AG04449 (cell line): Measurements from ENCODE around the gene HIP1R.

Source experiments
- CTCF ChIA-PET: fragments of 350-600 bp; formaldehyde crosslinking; extraction: SDS; loops from one replicate; lab custom pipeline; 2021; ENCODE audit warnings: antibody characterized with exemption; lab: Yijun Ruan, JAX
- POLR2A ChIA-PET: fragments of 400-600, 350-600 bp; formaldehyde crosslinking; extraction: SDS; loops from one replicate; lab custom pipeline; 2020; ENCODE audit warnings: antibody characterized with exemption, inconsistent platforms; lab: Yijun Ruan, JAX
- DNase-seq: peaks from one replicate; pipeline ENCODE4 v3.0.0-alpha.2; 2010; ENCODE audit warnings: low read depth, low spot score
- H3K4me3 ChIP-seq: 2 replicates; pipeline ENCODE4 v1.5.1; 2011; ENCODE audit warnings: low read depth, mild to moderate bottlenecking, control low read depth, low read length
- TF ChIP-seq, protein P1 (sequence below): IDR thresholded peaks from one replicate; pipeline ENCODE4 v1.5.1; 2011; ENCODE audit warnings: mild to moderate bottlenecking, moderate library complexity, low read length, control low read depth, inconsistent platforms; ENCODE audit not compliant: insufficient read depth; ENCODE audit errors: missing control alignments

HIP1R gene

DNA sequence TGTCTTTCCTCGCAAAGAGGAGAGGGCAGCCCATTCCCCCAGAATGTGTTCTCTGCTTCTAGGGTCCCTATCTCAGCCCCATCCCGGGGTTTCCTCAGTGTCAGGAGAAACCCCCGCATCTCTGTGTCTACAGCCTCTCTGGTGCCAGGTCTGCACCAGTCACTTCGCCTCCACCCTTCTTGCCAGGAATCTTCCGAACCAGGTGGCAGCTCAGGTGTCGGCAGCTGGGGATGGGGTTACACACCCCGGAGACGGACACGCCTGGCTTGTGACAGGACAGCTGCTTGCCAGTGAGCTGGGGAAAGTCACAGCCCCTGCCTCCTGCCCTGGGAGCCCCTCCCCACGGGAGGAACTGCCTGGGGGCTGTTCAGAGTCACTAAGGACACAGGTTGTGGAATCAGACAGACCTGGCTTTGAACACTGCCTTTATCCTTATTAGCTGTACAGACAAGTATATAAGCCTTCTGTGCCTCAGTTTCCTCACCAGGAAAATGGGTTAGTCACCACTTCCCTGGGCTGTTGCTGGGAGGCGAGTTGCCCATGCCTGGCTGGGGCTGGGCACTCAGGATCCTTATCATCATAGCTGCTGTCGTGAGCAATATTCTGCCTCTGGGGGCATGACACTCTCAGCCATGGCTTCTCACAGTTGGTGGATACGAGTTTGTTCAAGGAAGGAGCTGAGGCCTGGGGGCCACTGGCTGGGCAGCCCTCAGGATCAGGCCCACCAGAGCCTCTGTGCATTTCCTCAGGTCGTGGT, 10.8 kb downstream of the HIP1R start:
- CTCF ChIA-PET, result interaction anchor here (0.9 to 1.5 kb wide), 4 partner anchors 10 to 43 kb away, joined by 3 to 4 read pairs (median 3); no protein-coding TSS in a partner anchor

GRCh38 chr12:122846622-122847515, 11.6 kb downstream of the HIP1R start:
- no peak overlapping the region for H3K4me3 ChIP-seq
- TF ChIP-seq, protein P1, sequence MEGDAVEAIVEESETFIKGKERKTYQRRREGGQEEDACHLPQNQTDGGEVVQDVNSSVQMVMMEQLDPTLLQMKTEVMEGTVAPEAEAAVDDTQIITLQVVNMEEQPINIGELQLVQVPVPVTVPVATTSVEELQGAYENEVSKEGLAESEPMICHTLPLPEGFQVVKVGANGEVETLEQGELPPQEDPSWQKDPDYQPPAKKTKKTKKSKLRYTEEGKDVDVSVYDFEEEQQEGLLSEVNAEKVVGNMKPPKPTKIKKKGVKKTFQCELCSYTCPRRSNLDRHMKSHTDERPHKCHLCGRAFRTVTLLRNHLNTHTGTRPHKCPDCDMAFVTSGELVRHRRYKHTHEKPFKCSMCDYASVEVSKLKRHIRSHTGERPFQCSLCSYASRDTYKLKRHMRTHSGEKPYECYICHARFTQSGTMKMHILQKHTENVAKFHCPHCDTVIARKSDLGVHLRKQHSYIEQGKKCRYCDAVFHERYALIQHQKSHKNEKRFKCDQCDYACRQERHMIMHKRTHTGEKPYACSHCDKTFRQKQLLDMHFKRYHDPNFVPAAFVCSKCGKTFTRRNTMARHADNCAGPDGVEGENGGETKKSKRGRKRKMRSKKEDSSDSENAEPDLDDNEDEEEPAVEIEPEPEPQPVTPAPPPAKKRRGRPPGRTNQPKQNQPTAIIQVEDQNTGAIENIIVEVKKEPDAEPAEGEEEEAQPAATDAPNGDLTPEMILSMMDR, result no peak
- ChIA-PET POLR2A (interaction anchor here (1.0 kb wide), 1 partner anchor 9 kb away, joined by 3 read pairs; no protein-coding TSS in a partner anchor), CTCF (interaction anchor here (0.9 to 2.9 kb wide), 5 partner anchors 11 to 44 kb away, joined by 3 to 22 read pairs (median 3); no protein-coding TSS in a partner anchor)
- no peak for DNase-seq

More for the DNA sequence above, 10.8 kb downstream of the HIP1R start:
- POLR2A ChIA-PET, result interaction anchor here (1.0 kb wide), 1 partner anchor 10 kb away, joined by 3 read pairs; no protein-coding TSS in a partner anchor
- TF ChIP-seq, protein P1, result no peak
- no peak for DNase-seq
- no peak overlapping the region for H3K4me3 ChIP-seq

DNA sequence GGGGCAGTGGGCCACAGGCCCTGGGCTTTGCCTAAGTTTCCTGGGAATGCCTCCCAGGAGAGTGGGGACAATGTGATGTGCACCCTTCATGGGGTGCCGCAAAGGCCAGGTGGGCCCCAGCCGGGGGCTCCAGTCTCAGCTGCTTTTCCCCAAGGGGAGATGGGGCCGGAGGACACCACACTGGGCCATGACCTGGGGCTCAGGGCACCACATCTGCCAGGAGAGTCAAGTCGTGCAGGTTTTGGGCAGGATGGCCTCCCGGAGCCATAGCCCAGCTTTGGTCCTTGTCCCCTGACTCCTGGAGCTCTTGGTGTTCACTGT, 12.2 kb downstream of the HIP1R start:
- POLR2A ChIA-PET, result no interaction called here
- CTCF ChIA-PET, result interaction anchor here (0.9 to 2.9 kb wide), 2 partner anchors 13 to 209 kb away, joined by 4 to 22 read pairs; no protein-coding TSS in a partner anchor

DNA sequence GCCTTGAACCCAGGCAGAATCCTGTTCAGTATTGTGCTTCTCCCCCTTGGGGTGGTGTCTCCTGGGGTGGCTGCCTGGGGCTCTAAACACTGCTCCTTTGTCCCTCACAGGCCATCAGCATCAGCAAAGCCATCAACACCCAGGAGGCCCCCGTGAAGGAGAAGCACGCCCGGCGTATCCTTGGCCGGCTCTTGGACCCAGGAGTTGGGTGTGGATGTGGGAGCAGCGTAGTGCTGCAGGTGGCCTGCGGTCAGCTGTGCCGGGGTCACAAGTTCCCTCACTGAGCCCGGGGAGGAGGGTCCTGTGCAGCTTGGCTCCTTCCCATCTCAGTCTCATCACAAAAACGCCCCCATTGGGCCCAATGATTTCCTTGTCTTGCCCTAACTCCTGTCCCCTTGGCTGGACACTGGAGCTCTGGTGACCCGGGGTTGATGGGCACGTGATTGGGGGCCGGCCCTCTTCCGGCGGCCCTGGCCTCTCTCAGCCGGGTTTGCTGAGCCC, 12.7 kb downstream of the HIP1R start:
- TF ChIP-seq, protein P1, result no peak
- DNase-seq, result no peak
- CTCF ChIA-PET, result interaction anchor here (0.6 to 2.9 kb wide), 3 partner anchors 12 to 211 kb away, joined by 3 to 22 read pairs (median 4); no protein-coding TSS in a partner anchor
- POLR2A ChIA-PET, result no interaction called here
- no peak overlapping the region for H3K4me3 ChIP-seq

More for the DNA sequence above, 12.2 kb downstream of the HIP1R start:
- H3K4me3 ChIP-seq, result no peak overlapping the region
- DNase-seq, result no peak
- TF ChIP-seq, protein P1, result no peak

DNA sequence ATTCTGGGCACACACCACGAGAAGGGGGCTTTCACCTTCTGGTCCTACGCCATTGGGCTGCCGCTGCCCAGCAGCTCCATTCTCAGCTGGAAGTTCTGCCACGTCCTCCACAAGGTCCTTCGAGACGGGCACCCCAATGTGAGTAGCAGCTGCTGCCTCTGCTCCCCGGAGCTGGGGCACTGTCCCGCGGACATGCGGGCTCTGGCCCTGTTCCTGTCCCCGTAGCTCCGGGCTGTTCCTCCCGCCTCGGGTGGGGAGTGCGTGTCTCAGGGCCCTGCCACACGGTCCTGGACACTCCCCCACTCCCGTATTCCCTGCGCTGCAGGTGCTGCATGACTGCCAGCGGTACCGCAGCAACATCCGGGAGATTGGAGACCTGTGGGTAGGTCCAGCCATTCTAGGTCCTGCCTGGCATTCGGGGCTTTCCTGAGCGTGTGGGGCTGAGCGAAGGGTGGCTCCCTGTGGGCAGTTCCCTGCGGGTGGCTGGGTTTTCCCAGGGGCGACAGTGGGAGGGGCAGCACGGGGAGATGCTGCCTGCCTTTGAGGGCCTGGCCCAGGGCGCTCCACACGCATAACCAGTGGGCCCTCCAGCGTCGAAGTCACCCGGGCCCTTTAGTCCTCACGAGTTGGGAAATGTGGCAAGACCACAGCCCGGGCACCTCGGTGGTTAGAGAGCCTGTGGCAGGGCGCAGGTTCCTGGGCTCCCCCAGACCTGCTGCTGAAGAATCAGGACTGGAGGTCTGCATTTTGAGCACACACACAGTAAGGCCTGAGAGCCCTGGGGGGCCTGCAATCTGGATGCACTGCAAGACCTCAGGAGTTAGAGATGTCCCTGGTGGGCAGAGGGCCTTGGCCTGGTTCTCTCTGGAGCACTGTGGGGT, 13.5 kb downstream of the HIP1R start:
- TF ChIP-seq, protein P1, result no peak
- no peak overlapping the region for H3K4me3 ChIP-seq
- CTCF ChIA-PET, result interaction anchor here (0.6 to 2.9 kb wide), 3 partner anchors 11 to 211 kb away, joined by 3 to 22 read pairs (median 4); no protein-coding TSS in a partner anchor
- POLR2A ChIA-PET, result no interaction called here
- no peak for DNase-seq
